GM12874 (cell line): ENCODE results near the gene SLC9A7.

Experiments
- TF ChIP-seq, protein P1 (sequence below): IDR thresholded peaks from 2 replicates; pipeline ENCODE4 v1.5.1; 2011; ENCODE audit warnings: low read depth, mild to moderate bottlenecking, control low read depth, low read length, moderate library complexity; ENCODE audit not compliant: insufficient read depth

Gene SLC9A7

DNA sequence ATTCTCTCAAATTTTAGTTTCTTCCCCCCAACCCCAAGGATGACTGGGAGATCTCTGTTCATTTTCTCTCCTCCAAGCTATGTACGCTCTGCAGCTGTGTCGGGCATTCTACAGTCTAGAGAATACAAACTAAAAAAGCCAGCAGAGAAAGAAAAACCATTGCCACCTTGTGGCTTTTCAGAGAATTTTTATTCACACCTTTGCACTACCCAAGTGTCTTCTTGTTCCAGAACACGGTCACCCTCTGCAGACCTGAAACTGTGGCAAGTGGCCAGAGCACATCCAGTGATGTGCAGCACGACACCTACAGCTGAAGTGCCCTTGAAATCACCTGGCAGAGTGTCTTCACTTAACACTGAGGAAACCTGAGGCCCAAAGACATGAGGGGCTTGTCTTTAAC is 116.8 kb downstream of the SLC9A7 start:
- TF ChIP-seq, protein P1, sequence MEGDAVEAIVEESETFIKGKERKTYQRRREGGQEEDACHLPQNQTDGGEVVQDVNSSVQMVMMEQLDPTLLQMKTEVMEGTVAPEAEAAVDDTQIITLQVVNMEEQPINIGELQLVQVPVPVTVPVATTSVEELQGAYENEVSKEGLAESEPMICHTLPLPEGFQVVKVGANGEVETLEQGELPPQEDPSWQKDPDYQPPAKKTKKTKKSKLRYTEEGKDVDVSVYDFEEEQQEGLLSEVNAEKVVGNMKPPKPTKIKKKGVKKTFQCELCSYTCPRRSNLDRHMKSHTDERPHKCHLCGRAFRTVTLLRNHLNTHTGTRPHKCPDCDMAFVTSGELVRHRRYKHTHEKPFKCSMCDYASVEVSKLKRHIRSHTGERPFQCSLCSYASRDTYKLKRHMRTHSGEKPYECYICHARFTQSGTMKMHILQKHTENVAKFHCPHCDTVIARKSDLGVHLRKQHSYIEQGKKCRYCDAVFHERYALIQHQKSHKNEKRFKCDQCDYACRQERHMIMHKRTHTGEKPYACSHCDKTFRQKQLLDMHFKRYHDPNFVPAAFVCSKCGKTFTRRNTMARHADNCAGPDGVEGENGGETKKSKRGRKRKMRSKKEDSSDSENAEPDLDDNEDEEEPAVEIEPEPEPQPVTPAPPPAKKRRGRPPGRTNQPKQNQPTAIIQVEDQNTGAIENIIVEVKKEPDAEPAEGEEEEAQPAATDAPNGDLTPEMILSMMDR: no peak

DNA sequence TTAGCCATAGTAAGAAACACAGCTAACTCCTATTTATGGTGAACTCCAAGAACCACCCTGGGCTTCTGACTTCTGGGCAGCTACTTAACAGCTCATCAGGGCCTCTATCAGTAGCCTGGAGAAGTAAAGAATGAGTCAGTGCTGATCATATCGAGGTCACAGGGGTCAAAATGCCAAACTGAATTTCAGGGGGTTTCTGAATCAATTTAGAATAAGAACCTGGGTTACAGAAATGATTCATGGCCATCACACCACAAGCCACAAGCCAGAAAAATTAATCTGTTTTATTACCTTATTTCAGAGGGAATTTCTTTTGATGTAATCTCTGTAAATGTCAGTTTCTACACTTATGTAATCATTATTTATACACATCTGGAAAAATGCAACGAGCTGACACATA is 121.0 kb downstream of the SLC9A7 start:
- TF ChIP-seq, protein P1: no peak

DNA sequence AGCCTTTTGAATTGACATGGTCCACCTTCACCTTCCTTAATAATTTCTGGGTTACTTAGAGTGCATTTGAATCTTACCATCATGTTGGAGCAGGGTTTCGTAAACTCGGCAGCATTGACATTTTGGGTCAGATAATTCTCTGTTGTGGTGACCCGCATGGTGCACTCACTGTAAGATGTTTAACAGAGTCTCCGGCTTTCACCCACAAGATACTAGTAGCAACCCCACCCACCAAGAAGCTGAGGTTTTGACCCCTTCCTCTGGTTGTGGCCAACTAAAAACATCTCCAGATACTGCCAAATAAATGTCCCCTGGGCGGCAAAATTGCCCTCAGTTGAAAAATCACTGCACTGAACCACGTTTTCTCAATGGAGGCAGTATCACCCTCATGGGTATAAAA is 122.7 kb downstream of the SLC9A7 start:
- TF ChIP-seq, protein P1: no peak

DNA sequence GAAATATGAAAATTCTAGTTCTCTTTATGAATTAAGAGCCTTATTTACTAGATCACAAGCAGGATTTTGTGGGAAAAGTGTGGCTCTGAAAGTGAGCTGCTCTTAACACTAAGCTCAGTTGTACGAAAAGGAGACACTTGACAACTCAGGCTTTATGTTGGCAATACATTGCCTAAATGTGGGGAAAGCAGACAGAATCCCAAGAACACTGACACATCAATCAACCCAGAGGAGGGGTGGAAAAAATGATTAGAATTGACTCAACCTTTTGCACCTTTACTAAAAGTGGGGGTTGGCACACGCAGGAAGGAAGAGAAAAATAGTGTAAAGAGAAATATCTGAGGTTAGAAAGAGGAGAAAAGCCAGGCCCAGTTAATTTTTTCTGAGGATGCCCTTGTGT is 123.7 kb downstream of the SLC9A7 start:
- TF ChIP-seq, protein P1: no peak

DNA sequence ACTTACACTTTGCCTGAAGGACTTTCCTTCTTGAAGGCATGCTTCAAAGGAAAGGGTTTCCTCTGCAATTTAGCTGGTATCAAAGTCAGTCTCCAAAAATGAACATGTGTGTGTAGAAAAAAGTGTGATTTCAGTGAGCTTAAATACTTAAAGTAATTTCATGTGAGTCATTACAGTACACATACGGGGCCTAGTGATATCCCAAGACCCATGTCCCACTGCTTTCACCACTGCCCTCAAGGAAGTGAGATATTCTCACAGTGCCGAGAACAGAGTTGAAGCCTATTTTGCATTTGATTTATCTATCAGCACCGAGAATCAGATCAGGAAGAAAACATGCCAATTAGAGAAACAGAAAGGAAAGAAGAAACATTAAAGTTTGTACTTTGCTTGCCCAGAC is 124.3 kb downstream of the SLC9A7 start:
- TF ChIP-seq, protein P1: no peak

DNA sequence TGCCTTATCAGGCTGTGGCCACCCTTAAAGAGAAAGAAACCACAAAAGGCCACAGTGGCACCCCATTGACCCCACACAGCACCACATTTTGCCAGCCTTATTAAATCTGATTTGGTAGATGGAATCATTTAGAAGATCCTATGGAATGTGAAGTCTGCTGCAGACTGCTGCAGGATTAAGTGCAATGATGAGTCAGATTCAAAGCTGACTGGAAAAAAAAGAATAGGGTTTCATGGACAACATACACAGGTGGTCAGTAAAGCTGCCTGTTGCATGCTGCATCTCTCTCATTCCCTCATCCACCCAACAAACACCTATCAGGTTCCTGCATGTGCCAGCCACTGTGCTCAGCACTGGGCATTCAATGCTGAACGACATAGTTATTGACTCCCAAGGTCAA is 128.8 kb downstream of the SLC9A7 start:
- TF ChIP-seq, protein P1: no peak

DNA sequence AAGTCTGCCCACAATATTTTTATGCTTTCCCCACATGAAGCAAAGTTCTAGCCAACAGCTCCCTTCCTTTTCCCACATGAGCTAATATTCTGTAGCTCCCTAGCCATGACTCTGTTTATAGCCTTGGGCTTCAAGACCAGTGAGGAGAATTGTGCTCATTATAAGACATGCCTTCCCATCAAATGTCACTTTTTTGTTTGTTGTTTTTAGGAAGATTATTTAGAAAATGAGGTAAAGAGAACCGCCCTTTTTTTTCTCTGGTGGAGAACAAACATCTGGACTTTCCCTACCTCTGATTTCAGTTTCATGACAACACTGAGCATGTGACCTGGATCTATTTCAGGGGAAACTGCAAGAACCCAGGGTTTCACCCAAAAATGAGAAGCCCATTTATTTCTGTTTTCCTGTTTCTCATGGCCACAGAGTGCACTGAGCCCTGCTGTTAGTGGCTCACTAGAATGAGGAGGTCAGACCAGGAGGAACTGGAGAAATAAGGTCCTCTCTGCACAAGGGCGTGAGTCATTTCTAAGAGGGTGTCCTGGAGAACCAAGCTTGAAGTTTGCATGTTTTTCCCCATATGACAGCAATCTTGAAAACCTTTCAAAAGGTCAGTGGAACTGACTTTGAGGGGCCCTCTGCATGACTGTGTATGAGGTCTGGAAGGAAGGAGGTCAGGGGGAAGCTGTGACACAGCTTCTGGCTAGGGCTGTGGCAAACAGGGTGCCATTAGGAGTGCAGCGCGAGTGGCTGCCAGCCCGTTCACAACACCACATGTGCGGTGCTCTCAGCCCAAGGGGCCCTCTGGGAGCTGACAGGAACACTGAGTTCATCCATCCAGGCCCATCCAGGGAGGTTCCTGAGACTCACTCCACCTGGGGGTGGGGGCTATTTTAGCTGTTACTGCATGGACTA is 130.2 kb downstream of the SLC9A7 start:
- TF ChIP-seq, protein P1: no peak
